GM11168 (cell line): ENCODE measurements around the gene MCM3AP.

Source experiments
- in situ Hi-C: fragments of 300-500 bp; cut with MboI; formaldehyde crosslinking; loops from one replicate; pipeline ENCODE4 v1.12.0; 2022; ENCODE audit warnings: low sequenced_read_pairs; ENCODE audit not compliant: unreplicated experiment

MCM3AP gene

DNA sequence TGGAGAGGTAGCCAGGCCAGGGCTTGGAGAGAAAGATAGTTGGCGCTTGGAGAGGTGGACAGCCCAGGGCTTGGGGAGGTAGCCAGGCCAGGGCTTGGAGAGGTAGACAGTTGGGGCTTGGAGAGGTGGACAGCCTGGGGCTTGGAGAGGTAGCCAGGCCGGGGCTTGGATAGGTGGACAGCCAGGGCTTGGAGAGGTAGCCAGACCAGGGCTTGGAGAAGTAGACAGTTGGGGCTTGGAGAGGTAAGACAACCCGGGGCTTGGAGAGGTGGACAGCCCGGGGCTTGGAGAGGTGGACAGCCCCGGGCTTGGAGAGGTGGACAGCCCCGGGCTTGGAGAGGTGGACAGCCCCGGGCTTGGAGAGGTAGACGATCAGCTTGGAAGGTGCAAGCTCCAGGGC, 64.6 kb downstream of the MCM3AP start:
- in situ Hi-C loops: no loop called here

DNA sequence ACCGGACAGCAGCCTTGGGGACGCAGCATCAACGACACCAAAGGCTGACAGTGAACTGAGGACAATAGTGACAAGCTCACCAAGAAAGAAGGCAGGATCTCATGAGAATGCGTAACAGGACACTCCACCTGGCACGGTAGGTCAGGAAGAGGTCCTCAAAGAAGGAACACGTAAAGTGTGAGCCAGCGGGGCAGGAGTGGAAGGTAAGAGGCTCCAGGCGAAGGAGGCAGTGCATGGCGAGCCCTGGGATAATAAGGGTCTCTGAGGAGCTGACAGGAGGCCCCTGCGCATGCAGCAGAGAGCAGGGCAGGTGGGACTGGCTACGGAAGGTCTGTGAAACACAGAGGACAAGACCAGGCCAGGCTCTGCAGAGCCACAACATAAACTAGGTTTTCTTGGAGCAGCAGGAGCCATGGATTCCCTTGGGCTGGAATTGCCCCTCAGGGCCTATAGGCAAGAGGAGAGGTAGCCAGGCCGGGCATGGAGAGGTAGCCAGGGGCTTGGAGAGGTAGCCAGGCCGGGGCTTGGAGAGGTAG, 65.1 kb downstream of the MCM3AP start:
- in situ Hi-C loops: no loop called here

DNA sequence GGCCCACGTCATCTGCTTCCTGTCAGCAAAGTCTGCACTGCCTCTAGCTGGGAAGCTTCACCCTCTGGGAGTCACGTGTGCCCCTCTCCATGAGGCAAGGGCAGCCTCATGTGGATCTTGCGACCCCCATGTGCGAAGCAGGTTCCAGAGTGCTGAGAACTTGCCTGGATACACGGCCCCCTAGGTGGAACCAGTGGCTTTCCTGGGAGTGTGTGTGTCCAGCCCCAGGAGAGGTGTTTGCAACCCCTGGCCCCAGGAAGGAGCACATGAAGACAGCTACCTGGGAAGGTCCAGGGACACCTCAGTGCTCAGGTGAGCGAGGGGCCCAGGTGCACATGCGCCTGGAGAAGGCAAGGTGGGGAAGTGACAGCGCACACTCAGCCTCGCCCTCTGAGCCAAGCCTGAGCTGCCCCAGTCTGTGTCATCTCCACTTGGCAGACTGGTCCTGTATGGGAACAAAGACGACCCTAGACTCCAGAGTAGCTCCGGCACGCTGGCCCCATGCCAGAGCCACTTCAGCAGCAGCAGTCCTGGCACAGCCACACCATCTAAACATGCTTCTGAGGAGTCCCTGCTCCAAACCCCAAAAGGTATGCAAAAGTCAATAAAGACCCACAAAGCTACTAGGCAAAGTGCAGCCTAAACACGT, 65.7 kb downstream of the MCM3AP start:
- in situ Hi-C loops: no loop called here

DNA sequence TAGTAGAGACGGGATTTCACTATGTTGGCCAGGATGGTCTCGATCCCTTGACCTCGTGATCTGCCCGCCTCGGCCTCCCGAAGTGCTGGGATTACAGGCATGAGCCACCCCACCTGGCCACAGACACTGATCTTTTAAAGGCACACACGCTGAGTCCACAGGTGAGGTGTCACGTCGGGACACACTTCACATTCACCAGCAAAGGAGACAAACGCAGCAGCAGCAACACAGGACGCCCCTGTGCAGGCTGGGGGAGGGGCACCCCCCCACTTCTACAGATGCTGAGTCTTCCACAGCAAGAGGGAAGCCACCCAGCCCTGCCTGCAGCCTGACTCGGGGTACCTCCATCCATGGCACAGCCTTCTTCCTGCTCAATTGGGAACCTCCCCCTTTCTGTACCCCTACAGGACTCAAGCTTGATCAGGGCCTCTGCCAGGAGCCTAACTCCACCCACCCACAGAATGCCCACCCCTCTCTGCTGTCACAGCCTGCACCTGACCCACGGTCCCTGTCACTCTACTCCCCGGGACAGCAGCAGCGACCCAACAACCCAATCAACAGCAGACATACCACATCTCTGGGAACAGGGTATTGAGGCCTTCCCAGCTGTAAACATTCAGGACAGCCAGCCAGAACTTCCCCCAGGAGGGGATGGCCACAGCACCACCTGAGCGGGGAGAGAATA, 66.4 kb downstream of the MCM3AP start:
- in situ Hi-C loops: no loop called here

DNA sequence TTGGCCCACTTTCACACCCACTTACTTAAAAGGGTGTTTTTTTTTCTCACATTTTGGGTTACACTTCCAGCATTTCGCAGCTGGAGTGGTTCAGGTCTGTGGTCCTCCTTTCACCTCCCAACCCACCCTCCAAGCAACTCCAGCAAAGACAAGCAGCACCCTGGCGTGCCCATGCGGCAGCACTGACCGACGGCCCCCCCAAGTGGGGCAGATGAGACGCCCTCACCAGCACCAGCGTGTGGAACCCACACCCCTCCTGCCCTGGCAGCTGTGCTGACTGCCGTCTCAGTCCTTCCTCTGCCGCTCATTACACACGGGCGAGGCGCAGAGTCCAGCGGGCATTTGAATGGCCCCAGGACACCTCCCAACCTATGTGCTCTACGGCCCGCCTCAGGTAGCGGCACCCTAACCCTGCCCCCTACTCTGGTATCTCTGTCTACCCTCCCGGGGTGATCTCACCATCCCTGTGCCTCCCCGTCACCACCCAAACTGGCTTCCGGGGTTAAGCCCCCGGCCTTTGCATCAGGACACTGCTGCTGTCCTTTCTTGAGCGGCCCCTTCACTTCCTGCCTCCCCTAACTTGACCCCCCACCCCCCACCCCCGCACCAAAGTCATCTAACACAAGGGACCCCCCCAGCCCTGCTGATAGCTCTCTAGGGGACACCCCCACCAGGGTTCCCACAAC, 67.8 kb downstream of the MCM3AP start:
- in situ Hi-C loops: no loop called here

DNA sequence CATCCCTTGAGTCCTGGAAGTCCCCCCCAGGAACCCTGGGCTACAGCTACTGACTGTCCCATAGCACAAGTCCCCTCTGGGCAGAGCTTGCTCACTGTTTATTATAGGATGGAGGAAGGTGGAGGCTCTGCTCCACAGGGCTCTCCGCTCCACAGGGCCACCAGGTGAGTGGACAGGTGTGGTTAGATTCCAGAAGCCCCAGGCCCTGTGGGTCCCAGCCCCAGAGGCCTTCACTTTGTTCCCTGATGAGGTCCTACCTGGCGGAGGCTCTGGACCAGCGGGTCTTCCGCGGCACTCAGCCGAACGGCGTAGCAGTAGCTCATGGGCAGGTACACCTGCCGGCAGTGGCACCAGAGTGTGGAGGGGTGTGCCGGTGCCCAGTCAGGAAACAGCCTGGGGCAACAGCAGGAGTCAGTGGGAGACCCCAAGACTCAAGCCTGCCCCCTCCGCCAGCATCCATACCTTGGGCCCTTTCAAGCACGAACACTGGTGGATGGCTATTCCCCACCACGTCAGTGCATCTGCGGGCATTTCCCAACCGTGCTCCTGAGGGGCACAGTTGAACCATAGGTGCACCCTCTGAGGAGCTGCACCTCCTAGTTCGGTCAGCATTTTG, 69.2 kb downstream of the MCM3AP start:
- in situ Hi-C loops: no loop called here

DNA sequence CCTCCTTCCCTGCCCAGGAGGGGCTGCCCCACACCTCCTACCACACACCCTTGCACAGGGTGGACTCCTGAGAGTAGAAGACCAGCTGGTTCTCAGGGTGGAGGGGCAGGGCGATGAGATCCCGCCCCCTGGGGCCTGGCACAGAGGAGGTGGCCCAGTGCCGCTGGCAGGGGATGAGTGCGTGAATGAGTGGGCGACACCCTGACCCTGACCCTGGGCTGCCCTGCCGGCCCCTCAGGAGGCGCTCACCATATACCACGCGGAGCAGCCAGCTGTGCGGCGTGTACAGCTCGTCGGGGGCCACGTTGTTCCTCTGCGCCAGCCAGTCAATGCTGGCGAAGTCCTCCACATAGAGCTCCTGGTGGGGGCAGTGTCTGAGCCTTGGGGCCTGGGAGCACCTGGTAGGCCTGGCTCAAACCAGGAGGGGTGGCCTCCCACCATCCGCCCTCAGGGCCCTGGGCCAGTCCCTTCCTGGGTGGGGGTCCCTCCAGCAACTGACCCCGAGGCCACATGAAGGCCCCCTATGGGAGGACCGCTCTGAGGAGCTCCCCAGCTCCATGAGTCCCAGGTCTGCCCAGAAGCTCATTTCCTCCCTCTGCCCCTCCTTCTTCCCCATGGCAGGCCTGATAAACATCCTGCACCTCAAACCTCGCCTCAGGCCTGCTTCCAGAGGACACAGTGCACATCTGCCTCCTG, 69.8 kb downstream of the MCM3AP start:
- in situ Hi-C loops: no loop called here

DNA sequence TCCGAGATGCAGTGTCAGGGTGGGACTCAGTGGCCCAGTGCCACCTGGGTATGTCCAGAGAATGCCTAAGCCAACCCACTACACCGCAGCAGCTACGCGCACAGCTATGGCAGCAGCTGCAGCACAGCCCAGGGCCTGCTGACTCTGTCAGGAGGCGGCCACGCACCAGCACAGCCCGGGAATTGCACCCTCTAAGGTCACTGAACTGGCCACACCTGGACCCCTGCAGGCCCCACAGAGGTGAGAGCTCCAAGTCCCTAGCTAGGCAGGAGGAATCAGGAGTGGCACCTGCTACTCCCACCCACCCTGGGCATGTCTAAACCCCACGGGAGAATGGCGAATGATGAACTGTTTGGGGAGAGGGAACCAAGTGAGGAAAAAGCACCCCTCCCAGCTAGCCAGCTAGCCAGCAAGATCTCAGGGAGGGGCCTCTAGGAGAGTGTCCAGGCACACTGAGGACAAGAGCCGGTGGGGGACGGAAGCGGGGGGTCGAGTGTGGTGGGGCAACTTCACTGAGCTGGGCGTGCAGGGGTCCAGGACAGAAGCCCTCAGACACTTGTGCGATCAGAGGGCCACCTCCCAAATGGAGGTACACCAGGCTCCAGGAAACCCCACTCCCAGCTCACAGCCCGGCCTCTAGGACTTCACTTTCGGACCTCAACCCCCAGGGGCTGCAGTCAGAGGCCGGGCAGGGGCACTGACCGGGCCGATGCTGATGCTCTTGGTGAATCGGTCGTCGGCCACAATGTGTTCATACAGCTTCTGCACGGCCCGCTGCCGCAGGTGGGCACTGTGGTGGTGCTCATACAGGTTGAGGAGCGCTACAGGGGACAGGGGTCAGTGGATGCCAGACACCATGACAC, 70.7 kb downstream of the MCM3AP start:
- in situ Hi-C loops: no loop called here

DNA sequence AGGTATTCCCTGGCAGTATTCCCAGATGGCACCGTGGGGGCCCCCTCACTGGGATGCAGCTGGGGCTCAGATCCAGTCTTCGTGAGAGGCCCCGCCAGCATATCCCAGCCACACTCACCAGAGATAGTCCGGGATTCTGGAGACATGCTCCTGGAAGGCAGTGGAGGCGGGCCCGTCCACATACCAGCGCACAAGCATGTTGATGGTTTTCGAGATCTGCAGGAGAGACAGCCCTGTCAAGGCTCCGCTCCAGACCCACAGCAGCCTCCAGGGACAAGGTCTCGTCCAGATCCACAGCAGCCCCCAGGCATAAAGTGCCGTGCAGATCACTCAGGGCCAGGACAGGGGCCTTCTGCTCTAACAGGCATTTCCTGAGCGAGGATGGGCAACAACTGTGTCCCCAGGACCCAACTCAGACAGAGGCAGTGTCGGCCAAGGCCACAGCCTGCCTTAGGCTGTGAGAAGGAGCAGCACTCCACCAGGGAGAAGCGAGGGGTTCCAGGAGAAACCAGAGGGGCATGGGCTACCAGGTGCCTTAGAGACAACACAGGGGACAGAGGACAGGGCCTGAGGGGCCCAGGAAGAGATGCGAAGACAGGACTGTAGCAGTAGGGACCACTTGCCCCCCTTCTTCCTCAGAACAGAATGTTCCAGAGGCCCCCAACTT, 71.7 kb downstream of the MCM3AP start:
- in situ Hi-C loops: no loop called here

DNA sequence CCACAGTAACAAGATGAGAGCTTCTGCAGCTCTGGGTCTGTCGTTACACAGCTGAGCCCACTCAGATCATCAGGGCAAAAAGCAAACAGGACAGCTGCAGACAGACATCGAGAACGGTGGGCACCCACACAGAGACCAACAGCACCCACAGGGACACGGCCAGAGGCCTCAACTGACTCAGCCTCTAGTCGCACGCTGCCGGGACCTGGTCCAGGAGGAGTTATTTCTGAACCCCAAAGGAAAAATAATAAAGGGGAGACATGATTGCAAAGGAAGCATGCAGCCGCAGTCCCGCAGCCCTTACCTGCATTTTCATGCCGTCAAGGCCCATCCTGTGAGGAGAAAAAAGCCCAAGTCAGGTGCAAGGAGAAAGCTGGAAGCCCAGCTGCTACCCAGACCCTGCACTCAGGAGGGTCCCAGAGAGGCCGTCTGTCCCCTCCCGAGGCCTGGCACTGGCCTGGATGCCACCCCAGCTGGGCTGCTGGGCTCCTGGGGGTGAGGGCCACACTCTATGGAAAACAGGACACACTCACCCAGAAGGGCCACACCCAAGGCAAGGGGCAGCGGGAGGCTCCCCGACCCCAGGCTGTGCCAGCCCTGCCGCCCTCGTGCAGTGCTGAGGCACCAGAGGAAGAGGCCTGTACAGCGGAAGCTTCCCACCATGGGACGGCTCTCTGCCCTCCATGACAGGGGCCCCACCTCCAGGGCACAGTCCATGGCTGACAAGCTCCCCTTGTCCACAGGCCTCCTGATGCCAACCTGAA, 72.5 kb downstream of the MCM3AP start:
- in situ Hi-C loops: no loop called here

DNA sequence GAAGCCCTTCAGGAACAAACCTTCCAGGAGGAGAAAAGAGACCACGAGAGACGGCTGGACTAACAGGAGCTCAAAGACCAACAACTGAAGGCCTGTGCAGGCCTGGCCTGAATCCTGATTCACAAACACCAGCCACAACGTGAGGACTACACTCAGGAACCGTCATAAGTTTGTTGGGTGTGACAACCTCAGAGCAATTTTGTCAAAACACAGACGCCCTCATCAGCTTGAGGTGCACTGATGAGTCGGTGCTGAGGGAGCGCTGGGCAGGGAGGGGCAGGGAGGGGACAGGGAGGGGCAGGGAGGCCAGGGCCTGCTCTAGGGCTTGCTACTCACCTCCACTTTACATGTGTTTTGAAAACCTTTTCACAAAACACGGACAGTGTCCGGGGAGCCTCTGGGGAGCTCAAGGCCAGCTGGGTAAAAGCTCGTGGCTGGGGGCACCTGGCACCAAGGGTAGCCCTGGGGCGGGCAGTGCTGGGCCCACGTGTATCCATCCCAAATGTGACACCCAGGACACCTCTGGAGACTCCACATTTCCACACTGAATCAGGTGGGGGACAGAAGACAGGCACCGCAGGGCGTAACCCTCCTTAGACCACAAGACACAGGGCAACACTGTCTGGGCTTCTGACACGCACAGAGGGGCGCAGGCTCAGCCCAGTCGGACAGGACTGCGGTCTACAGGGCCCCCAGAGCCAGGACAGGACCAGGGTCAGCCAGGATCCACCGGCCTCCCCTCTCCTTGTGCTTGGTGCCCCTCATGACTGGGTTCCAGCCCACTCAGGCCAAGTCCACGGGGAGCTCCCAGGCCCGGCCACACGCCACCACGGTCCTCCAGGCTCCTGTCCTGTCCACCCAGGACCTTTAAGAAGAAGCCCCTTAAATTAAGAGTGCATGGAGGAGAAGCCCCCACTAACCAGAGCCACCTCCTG, 73.4 kb downstream of the MCM3AP start:
- in situ Hi-C loops: no loop called here

DNA sequence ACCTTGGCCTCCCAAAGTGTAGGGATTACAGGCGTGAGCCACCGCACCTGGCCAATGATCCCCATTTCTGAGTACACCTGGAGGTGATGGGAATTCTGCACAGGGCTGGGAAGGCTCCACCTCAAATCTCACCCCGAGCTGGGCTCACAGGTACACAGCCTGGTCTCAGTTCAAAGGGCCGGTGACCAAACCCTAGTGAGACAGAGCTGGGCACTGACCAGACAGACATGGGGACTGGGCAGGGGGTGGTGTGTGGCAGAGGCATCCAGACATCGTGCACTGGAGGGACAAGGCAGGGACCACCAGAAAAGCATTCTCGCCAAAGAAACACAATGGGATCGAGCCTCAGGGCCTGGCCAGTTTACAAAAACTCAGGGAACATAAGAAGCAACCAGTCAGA, 74.0 kb downstream of the MCM3AP start:
- in situ Hi-C loops: no loop called here

DNA sequence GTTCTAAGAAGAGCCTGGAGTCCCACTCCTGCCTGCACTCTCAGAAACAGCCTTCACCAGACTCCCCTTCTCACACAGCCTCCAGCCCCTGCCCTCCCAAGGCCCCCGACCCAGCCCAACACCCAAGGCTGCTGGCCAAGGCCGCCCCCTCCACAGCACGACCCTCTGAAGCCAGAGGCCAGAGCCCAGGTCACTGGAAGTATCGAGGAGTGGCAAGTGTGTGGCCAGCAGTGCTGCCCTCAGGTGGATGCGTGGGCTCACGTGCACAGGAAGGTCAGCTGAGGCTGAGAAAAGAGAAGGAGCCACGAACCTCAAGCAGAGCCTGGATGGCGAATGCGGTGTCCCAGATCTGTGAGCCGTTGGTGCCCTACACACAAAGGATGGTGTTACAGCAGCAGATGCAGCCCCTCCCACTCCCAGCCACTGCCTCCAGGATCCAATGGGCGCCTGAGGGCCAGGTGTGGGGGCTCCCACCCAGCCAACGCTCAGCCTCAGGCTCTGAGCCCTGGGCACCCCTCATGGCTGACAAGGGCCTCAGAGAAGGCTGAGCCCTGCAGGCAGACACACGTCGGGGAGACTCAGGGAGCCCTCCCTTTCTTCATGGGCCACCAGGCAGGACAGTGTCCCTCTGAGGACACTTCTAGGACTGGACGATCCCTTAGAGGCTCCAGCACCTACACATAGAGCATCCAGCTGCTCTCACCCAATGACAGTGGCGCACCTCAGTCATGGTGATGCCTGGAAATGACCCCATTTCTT, 74.9 kb downstream of the MCM3AP start:
- in situ Hi-C loops: no loop called here

DNA sequence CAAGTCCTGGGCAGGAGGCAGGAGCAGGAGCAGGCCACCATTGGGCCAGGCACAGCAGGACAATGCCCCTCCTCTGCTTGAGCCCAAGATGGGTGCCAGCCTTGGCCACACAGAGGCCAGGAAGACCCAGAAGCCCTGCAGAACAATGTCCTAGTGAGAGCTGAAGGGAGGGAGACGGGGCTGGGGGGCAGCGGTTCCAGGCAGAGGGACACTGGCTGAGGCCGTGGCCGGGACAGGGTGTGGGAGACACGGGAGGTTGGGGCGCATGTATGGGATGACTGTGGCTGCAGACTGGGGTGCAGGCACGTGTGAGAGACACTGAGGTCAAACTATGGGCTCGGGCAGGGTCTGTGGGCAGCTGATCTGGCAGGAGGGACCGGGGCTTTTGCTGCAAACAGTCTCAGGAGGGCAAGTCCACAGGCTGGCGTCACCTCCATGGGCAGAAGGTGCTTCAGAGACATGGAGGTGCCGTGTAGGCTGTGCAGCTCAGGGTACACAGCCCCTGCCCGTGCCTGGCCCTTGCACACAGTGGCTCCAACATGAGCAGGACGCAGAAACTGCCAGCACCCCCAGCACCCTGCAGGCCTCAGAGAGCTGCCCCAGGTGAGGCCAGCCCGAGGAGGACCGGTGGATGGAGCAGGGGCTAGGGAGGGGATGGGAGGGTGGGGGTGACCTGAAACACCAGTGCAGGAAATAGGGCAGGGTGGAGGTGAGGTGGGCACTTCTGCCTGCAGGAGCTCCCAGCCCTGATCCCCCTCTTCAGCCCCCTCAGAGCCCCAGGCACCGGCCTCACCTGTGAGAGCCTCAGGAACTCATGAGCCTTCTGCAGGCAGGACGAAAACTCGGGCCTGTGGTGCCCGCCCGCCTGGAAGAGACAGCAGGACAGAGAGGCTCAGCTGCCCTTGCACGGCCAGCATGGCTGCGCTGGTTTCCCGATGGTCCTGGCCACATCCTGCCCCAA, 76.4 kb downstream of the MCM3AP start:
- in situ Hi-C loops: no loop called here

DNA sequence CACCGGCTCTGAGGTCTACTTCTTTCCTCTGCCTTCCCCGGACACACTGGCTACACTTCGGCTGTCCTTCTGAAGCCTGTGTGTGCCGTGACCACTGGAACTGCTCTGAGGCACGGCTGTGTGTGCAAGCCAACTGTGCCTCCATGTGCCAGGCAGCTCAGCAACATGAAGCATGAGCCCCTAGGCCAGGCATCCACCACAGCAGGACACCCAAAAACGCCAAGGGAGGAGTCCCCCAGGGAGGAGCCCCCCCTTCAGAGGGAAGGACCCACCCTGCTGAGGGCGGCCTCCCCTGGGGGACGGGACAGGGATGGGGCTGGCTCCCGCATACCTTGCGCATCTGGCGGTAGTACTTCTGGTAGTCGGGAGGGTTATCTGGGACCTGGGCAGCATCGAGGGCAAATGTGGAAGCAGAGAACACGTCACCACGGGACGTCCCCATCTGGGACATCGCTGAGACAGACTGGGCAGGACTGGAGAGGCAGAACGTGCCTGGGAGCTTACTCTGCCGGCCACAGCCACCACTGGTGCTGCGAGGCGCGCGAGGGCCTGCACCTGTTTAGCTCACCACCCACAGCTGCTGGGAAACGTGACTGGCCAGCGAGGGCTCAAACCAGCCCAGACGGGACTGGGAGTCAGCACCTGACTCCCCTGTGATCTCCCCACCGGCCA, 77.4 kb downstream of the MCM3AP start:
- in situ Hi-C loops: no loop called here
